DMS114 treated with DMSO at 0.1 percent for 48 hours (cell line): ENCODE data around the gene WNT7B.

ENCODE experiments used
- DNase-seq: peaks from one replicate; lab custom pipeline; 2025; ENCODE audit not compliant: unreplicated experiment; lab: John Stamatoyannopoulos, UW

WNT7B gene

GRCh38 chr22:45960477-45961386 lies 16.2 kb downstream of the WNT7B start:
- no peak for DNase-seq

GRCh38 chr22:45959719-45960476 lies 17.1 kb downstream of the WNT7B start:
- DNase-seq, result no peak

GRCh38 chr22:45958971-45959370 lies 18.0 kb downstream of the WNT7B start:
- DNase-seq, result no peak

GRCh38 chr22:45957826-45958225 lies 19.1 kb downstream of the WNT7B start:
- no peak for DNase-seq

GRCh38 chr22:45953178-45953577 lies 23.8 kb downstream of the WNT7B start:
- no peak for DNase-seq

GRCh38 chr22:45952553-45952952 lies 24.4 kb downstream of the WNT7B start:
- no peak for DNase-seq

- DNase-seq, result no peak
Observed at GRCh38 chr22:45952151-45952550, 24.8 kb downstream of the WNT7B start.

GRCh38 chr22:45949891-45950290 lies 27.1 kb downstream of the WNT7B start:
- no peak for DNase-seq

- DNase-seq, result no peak
Observed at GRCh38 chr22:45949258-45949870, 27.6 kb downstream of the WNT7B start.

GRCh38 chr22:45948081-45948648 lies 28.8 kb downstream of the WNT7B start:
- DNase-seq, result no peak

- DNase-seq, result no peak
Observed at GRCh38 chr22:45946805-45947600, 30.0 kb downstream of the WNT7B start.

- DNase-seq, result no peak
Observed at GRCh38 chr22:45945621-45946106, 31.3 kb downstream of the WNT7B start.

- DNase-seq, result no peak
Observed at GRCh38 chr22:45942787-45943493, 34.0 kb downstream of the WNT7B start.

- DNase-seq, result no peak
Observed at GRCh38 chr22:45942344-45942743, 34.6 kb downstream of the WNT7B start.

- DNase-seq, result no peak
Observed at GRCh38 chr22:45938913-45939312, 38.0 kb downstream of the WNT7B start.

- no peak for DNase-seq
Observed at GRCh38 chr22:45937960-45938359, 39.0 kb downstream of the WNT7B start.

- no peak for DNase-seq
Observed at GRCh38 chr22:45935573-45935972, 41.4 kb downstream of the WNT7B start.

GRCh38 chr22:45934659-45935341 lies 42.2 kb downstream of the WNT7B start:
- DNase-seq, result no peak

- no peak for DNase-seq
Observed at GRCh38 chr22:45934168-45934564, 42.8 kb downstream of the WNT7B start.
